ENCODE data around the gene TLE4.

TLE4 gene

GRCh38 chr9:79615038-79615437 lies 43.3 kb downstream of the TLE4 start:
- Histone ChIP-seq H3K4me3 (ENCODE audit: low read length) (no peak overlapping the region), H3K4me2 (ENCODE audit: low read length) (no peak overlapping the region), H3K9me2 (replicated peaks; ENCODE audit: control insufficient read depth, low read length) (no peaks in the 10 kb centered on the region), H3K4me1 (ENCODE audit: control insufficient read depth, low read length) (no peaks in the 10 kb centered on the region), H3K27ac (ENCODE audit: low read depth, low read length) (no peak overlapping the region), H3F3A (ENCODE audit: control insufficient read depth, insufficient read depth) (no peaks in the 10 kb centered on the region), H3K79me2 (ENCODE audit: control insufficient read depth, low read length) (no peaks in the 10 kb centered on the region), H4K20me1 (ENCODE audit: control insufficient read depth, insufficient read depth, low read depth, low read length) (no peaks in the 10 kb centered on the region), H3K27me3 (ENCODE audit: control insufficient read depth, low read length) (no peaks in the 10 kb centered on the region), H3K36me3 (ENCODE audit: control insufficient read depth, low read length) (no peaks in the 10 kb centered on the region), H3K9me3 (ENCODE audit: control insufficient read depth, insufficient read depth, low read length) (no peaks in the 10 kb centered on the region)
- TF ChIP-seq EZH2phosphoT487 (IDR thresholded peaks at IDR 0.05; ENCODE audit: borderline replicate concordance, low read length) (no peak), CTCF (IDR thresholded peaks at IDR 0.05; ENCODE audit: low read depth, low read length, poor library complexity, severe bottlenecking) (no peak)

- H3K36me3 ChIP-seq (ENCODE audit: control insufficient read depth, low read length) = no peaks in the 10 kb centered on the region
- no peaks in the 10 kb centered on the region for H3F3A ChIP-seq (ENCODE audit: control insufficient read depth, insufficient read depth)
- no peaks in the 10 kb centered on the region for H4K20me1 ChIP-seq (ENCODE audit: control insufficient read depth, insufficient read depth, low read depth, low read length)
- H3K9me2 ChIP-seq (replicated peaks; ENCODE audit: control insufficient read depth, low read length) = no peaks in the 10 kb centered on the region
- no peak overlapping the region for H3K4me3 ChIP-seq (ENCODE audit: low read length)
- no peak for TF ChIP-seq CTCF (IDR thresholded peaks at IDR 0.05; ENCODE audit: low read depth, low read length, poor library complexity, severe bottlenecking)
- no peak for TF ChIP-seq EZH2phosphoT487 (IDR thresholded peaks at IDR 0.05; ENCODE audit: borderline replicate concordance, low read length)
- H3K27ac ChIP-seq (ENCODE audit: low read depth, low read length) = no peak overlapping the region
- H3K79me2 ChIP-seq (ENCODE audit: control insufficient read depth, low read length) = no peaks in the 10 kb centered on the region
- H3K4me1 ChIP-seq (ENCODE audit: control insufficient read depth, low read length) = no peaks in the 10 kb centered on the region
- H3K4me2 ChIP-seq (ENCODE audit: low read length) = no peak overlapping the region
- no peaks in the 10 kb centered on the region for H3K9me3 ChIP-seq (ENCODE audit: control insufficient read depth, insufficient read depth, low read length)
- no peaks in the 10 kb centered on the region for H3K27me3 ChIP-seq (ENCODE audit: control insufficient read depth, low read length)
Measured at GRCh38 chr9:79616013-79616412, 44.2 kb downstream of the TLE4 start.

- Histone ChIP-seq H3K36me3 (ENCODE audit: control insufficient read depth, low read length) (no peaks in the 10 kb centered on the region), H3K27me3 (ENCODE audit: control insufficient read depth, low read length) (no peaks in the 10 kb centered on the region), H3K4me2 (ENCODE audit: low read length) (no peak overlapping the region), H3K9me2 (replicated peaks; ENCODE audit: control insufficient read depth, low read length) (no peaks in the 10 kb centered on the region), H3K79me2 (ENCODE audit: control insufficient read depth, low read length) (no peaks in the 10 kb centered on the region), H4K20me1 (ENCODE audit: control insufficient read depth, insufficient read depth, low read depth, low read length) (no peaks in the 10 kb centered on the region), H3K9me3 (ENCODE audit: control insufficient read depth, insufficient read depth, low read length) (no peaks in the 10 kb centered on the region), H3K27ac (ENCODE audit: low read depth, low read length) (no peak overlapping the region), H3F3A (ENCODE audit: control insufficient read depth, insufficient read depth) (no peaks in the 10 kb centered on the region), H3K4me3 (ENCODE audit: low read length) (no peak overlapping the region), H3K4me1 (ENCODE audit: control insufficient read depth, low read length) (no peaks in the 10 kb centered on the region)
- TF ChIP-seq CTCF (IDR thresholded peaks at IDR 0.05; ENCODE audit: low read depth, low read length, poor library complexity, severe bottlenecking) (no peak), EZH2phosphoT487 (IDR thresholded peaks at IDR 0.05; ENCODE audit: borderline replicate concordance, low read length) (no peak)
Measured at GRCh38 chr9:79616971-79617370, 45.2 kb downstream of the TLE4 start.

- Histone ChIP-seq H3K27ac (ENCODE audit: low read depth, low read length) (no peak overlapping the region), H3K9me3 (ENCODE audit: control insufficient read depth, insufficient read depth, low read length) (no peaks in the 10 kb centered on the region), H3K36me3 (ENCODE audit: control insufficient read depth, low read length) (no peaks in the 10 kb centered on the region), H3K27me3 (ENCODE audit: control insufficient read depth, low read length) (no peaks in the 10 kb centered on the region), H3K4me3 (ENCODE audit: low read length) (no peak overlapping the region), H3K4me1 (ENCODE audit: control insufficient read depth, low read length) (no peaks in the 10 kb centered on the region), H3K9me2 (replicated peaks; ENCODE audit: control insufficient read depth, low read length) (no peaks in the 10 kb centered on the region), H3F3A (ENCODE audit: control insufficient read depth, insufficient read depth) (no peaks in the 10 kb centered on the region), H3K79me2 (ENCODE audit: control insufficient read depth, low read length) (no peaks in the 10 kb centered on the region), H3K4me2 (ENCODE audit: low read length) (no peak overlapping the region), H4K20me1 (ENCODE audit: control insufficient read depth, insufficient read depth, low read depth, low read length) (no peaks in the 10 kb centered on the region)
- TF ChIP-seq CTCF (IDR thresholded peaks at IDR 0.05; ENCODE audit: low read depth, low read length, poor library complexity, severe bottlenecking) (no peak), EZH2phosphoT487 (IDR thresholded peaks at IDR 0.05; ENCODE audit: borderline replicate concordance, low read length) (no peak)
Measured at GRCh38 chr9:79617395-79617794, 45.6 kb downstream of the TLE4 start.

Measured in DOHH2 (cell line).